SKM-1 treated with dmso at 0.1 percent for 144 hours (cell line): ENCODE data around the gene RERE.

Experiments used
- DNase-seq: peaks from one replicate; lab custom pipeline; 2025; ENCODE audit not compliant: unreplicated experiment; lab: John Stamatoyannopoulos, UW

The RERE gene

GRCh38 chr1:8583031-8583430, 234.4 kb downstream of the RERE start:
- no peak for DNase-seq

GRCh38 chr1:8580566-8580965, 236.9 kb downstream of the RERE start:
- DNase-seq = no peak

- DNase-seq = no peak
Observed at GRCh38 chr1:8578936-8579335, 238.5 kb downstream of the RERE start.

- DNase-seq = no peak
Observed at GRCh38 chr1:8578132-8578877, 239.1 kb downstream of the RERE start.

GRCh38 chr1:8574985-8575384, 242.5 kb downstream of the RERE start:
- no peak for DNase-seq

- no peak for DNase-seq
Observed at GRCh38 chr1:8572106-8572505, 245.3 kb downstream of the RERE start.

GRCh38 chr1:8571200-8571984, 246.0 kb downstream of the RERE start:
- DNase-seq = no peak

GRCh38 chr1:8570465-8570864, 247.0 kb downstream of the RERE start:
- no peak for DNase-seq

- DNase-seq = no peak
Observed at GRCh38 chr1:8569242-8569641, 248.2 kb downstream of the RERE start.

GRCh38 chr1:8568837-8569236, 248.6 kb downstream of the RERE start:
- no peak for DNase-seq

GRCh38 chr1:8567146-8567545, 250.3 kb downstream of the RERE start:
- DNase-seq = no peak

GRCh38 chr1:8565802-8566201, 251.6 kb downstream of the RERE start:
- DNase-seq = no peak

- no peak for DNase-seq
Observed at GRCh38 chr1:8563944-8564537, 253.4 kb downstream of the RERE start.

- DNase-seq = no peak
Observed at GRCh38 chr1:8562881-8563865, 254.3 kb downstream of the RERE start.

- DNase-seq = no peak
Observed at GRCh38 chr1:8562222-8562621, 255.2 kb downstream of the RERE start.

- peak; percentile 20 for DNase-seq
Observed at GRCh38 chr1:8560611-8561544, 256.6 kb downstream of the RERE start.

- peak; percentile 25 for DNase-seq
Observed at GRCh38 chr1:8560035-8560434, 257.4 kb downstream of the RERE start.

GRCh38 chr1:8555582-8555981, 261.9 kb downstream of the RERE start:
- DNase-seq = no peak

GRCh38 chr1:8554956-8555534, 262.4 kb downstream of the RERE start:
- no peak for DNase-seq
